ACC112 (cell line): ENCODE data around the gene LRRC27.

Source experiments
- H2AFZ ChIP-seq: fragments of 200-600 bp; sonication (generic); one replicate; pipeline ENCODE4 v1.6.0; 2017; ENCODE audit warnings: antibody characterized with exemption, low read length; ENCODE audit not compliant: unreplicated experiment
- H3K27ac ChIP-seq: fragments of 200-600 bp; sonication (generic); 2 replicates; pipeline ENCODE4 v1.5.1; 2014; ENCODE audit warnings: low read depth, mild to moderate bottlenecking, antibody characterized with exemption, low read length, moderate library complexity
- H3K27me3 ChIP-seq: fragments of 200-600 bp; sonication (generic); 2 replicates; pipeline ENCODE4 v1.6.1; 2014; ENCODE audit warnings: mild to moderate bottlenecking, antibody characterized with exemption, low read length, moderate library complexity, mixed read lengths; ENCODE audit not compliant: insufficient read depth
- H3K36me3 ChIP-seq: fragments of 200-600 bp; sonication (generic); 2 replicates; pipeline ENCODE4 v1.6.1; 2016; ENCODE audit warnings: mild to moderate bottlenecking, antibody characterized with exemption, low read length, moderate library complexity, mixed read lengths; ENCODE audit not compliant: insufficient read depth
- H3K4me1 ChIP-seq: fragments of 200-600 bp; sonication (generic); one replicate; pipeline ENCODE4 v1.6.1; 2016; ENCODE audit warnings: low read length, mixed read lengths; ENCODE audit not compliant: insufficient read depth, unreplicated experiment, control insufficient read depth
- H3K4me3 ChIP-seq: fragments of 200-600 bp; sonication (generic); 2 replicates; pipeline ENCODE4 v1.5.1; 2014; ENCODE audit warnings: mild to moderate bottlenecking, low read depth, low read length
- H3K79me2 ChIP-seq: fragments of 200-600 bp; sonication (generic); one replicate; pipeline ENCODE4 v1.6.0; 2016; ENCODE audit warnings: low read length; ENCODE audit not compliant: control insufficient read depth, unreplicated experiment, insufficient read depth

The LRRC27 gene

DNA sequence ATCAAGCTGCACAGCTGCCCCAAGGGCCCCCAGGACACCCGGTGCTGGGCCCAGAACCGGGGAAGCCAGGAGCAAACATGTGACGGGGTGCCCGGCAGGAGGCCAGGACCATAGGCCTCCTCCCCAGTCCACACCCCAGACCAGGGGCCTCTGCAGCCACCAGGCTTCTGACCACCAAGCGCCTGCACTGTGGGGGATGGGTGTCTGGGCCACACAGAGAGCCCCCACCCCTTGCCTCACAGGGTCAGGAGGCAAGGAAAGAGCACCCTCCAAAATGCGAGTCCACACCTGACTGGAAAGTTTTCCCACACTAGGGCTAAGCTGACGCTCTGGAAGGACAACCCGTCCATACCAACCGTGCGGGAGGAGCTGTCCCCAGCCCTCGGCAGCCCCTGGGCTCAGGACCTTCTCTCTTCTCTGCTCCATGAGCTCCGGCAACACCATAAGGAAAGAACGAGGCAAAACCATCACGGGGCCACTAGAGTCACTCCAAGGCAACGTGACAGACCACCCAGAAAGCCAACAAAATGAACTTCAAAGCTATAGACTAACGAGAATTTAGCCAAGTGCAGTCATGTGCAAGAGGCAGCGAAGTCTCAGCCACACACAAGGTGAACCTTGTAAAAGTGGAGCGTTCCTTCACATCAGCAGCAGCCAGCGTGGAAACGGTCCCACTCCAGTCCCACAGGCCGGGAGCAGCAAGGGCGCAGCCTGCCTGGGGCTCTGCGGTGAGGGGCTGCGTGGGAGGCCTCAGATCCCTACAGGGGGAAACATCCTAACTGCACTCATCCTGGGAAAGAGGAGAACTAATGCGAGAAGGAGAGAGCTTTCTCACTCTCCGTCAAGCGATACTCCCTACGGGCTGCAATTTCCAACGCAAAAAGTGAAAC lies 29.3 kb upstream of the LRRC27 start:
- H2AFZ ChIP-seq = no peak overlapping the region
- H3K4me3 ChIP-seq = no peak overlapping the region
- H3K4me1 ChIP-seq = no peaks in the 10 kb centered on the region
- H3K79me2 ChIP-seq = peaks cover 3% of the 10 kb centered on the region
- H3K27ac ChIP-seq = no peak overlapping the region
- no peaks in the 10 kb centered on the region for H3K36me3 ChIP-seq
- H3K27me3 ChIP-seq = no peaks in the 10 kb centered on the region

DNA sequence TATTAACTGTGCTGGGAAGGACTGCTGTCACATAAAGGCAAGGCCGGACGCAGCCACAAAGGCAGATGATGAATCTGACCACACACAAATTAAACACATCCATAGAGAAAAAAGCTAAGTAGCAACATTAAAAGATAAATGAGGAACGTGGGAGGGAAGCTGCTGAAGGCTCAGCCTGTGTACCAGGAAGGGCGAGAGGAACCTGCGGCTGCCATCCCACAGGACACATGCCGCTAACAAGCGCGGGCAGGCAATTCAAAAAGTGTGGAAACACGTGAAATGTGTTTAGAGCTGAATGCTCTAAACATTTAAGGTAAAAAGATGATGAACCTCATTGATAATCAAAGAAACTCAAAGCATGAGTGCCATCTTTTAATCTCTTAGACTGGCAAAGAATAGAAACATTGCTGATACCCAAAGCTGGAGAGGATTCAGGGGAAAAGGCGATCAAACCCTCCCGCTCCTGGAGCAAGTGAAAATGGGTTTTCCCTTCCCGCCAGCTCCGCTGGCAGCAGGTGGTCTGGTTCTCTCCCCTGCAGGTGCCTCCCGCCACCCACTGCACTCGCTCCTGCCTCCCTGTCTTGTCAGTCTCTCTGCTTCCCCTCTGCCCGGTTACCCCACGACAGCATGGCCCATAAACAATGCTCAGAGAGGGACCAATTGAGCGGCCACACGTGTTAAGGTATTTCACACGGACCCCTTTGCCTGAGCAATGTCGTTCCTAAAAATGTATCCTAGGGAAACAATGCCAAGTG lies 28.5 kb upstream of the LRRC27 start:
- no peaks in the 10 kb centered on the region for H3K4me1 ChIP-seq
- H3K36me3 ChIP-seq = no peaks in the 10 kb centered on the region
- H3K27me3 ChIP-seq = no peaks in the 10 kb centered on the region
- H3K27ac ChIP-seq = no peak overlapping the region
- H3K79me2 ChIP-seq = peaks cover 3% of the 10 kb centered on the region
- no peak overlapping the region for H2AFZ ChIP-seq
- no peak overlapping the region for H3K4me3 ChIP-seq

- Histone ChIP-seq H2AFZ (no peak overlapping the region), H3K79me2 (peaks cover 3% of the 10 kb centered on the region), H3K27me3 (no peaks in the 10 kb centered on the region), H3K4me3 (no peak overlapping the region), H3K4me1 (peaks cover 5% of the 10 kb centered on the region), H3K27ac (no peak overlapping the region), H3K36me3 (no peaks in the 10 kb centered on the region)
Measured at GRCh38 chr10:132304756-132305509, 27.1 kb upstream of the LRRC27 start.

DNA sequence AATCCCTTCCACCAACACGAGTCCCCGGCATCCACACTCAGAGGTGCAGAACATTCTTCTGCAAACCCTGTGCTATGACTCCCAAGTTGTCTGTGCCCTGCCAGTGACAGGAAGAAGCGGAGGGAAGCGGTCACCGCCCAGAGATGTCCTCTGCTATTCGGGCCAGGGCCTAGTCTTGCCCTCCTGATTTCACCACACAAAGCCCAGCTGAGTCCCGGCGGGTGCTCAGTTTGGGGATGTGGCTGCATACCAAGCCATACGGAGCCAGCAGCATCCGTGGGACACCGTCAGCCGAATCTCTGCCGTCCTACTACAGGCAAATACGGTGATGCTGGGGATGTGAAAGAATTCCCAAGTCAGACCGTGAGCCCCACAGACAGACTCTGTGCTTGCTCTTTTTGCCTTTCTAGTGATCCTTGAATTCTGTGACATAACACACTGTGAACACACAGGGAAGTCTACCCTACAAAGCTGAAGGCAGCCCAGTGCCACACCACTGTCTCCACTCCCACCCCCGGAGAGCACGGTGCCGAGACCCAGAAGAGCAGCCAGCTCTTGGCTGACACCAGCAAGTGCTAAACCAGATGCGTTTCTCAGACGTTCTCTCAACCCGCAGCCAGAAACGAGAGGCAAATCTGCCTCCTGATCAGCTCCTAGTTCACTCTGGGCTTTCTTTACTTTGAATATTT lies 26.2 kb upstream of the LRRC27 start:
- Histone ChIP-seq H3K36me3 (no peaks in the 10 kb centered on the region), H3K27me3 (no peaks in the 10 kb centered on the region), H3K79me2 (peaks cover 3% of the 10 kb centered on the region), H2AFZ (no peak overlapping the region), H3K4me1 (peaks cover 5% of the 10 kb centered on the region), H3K27ac (no peak overlapping the region), H3K4me3 (no peak overlapping the region)

DNA sequence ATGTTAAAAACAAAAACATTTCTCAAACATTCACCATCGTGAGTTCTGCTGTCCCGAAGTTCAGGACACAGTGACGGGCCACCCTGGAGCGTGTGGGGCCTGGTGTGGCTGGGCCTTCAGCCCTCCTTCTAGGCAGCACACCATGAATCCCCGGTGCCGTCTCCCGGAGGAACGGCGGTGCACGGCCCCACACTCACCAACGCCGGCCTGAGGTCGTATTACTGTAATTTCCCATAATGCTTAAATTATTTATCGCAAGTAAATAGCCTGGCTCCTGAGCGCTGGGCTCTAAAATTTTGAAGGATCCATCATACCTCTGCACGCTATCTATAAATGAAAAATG lies 25.7 kb upstream of the LRRC27 start:
- H3K27me3 ChIP-seq = no peaks in the 10 kb centered on the region

GRCh38 chr10:132306864-132307751 lies 24.9 kb upstream of the LRRC27 start:
- Histone ChIP-seq H2AFZ (peak overlapping the region; percentile 78), H3K79me2 (peaks cover 3% of the 10 kb centered on the region), H3K27ac (no peak overlapping the region), H3K36me3 (no peaks in the 10 kb centered on the region), H3K27me3 (no peaks in the 10 kb centered on the region), H3K4me3 (peak overlapping the region; percentile 88), H3K4me1 (peaks cover 5% of the 10 kb centered on the region)

More for the DNA sequence above, 25.7 kb upstream of the LRRC27 start:
- no peak overlapping the region for H2AFZ ChIP-seq
- no peaks in the 10 kb centered on the region for H3K36me3 ChIP-seq
- H3K79me2 ChIP-seq = peaks cover 3% of the 10 kb centered on the region
- no peak overlapping the region for H3K27ac ChIP-seq
- peaks cover 5% of the 10 kb centered on the region for H3K4me1 ChIP-seq
- H3K4me3 ChIP-seq = peak overlapping the region; percentile 88; the same call in 1 of the 2 replicates

GRCh38 chr10:132307823-132308586 lies 24.0 kb upstream of the LRRC27 start, which contains the start of gene STK32C:
Gene STK32C (minus strand): TSS chr10:132307950. CDS start chr10:132307833, 117 bp downstream.
- H3K4me1 ChIP-seq = peaks cover 5% of the 10 kb centered on the region
- H2AFZ ChIP-seq = peak within 1 kb of the TSS; percentile 83
- peak within 1 kb of the TSS; percentile 95 for H3K4me3 ChIP-seq
- no peaks in the 10 kb centered on the region for H3K36me3 ChIP-seq
- peaks cover 3% of the 10 kb centered on the region for H3K79me2 ChIP-seq
- H3K27me3 ChIP-seq = no peaks in the 10 kb centered on the region
- no peak within 1 kb of the TSS for H3K27ac ChIP-seq

DNA sequence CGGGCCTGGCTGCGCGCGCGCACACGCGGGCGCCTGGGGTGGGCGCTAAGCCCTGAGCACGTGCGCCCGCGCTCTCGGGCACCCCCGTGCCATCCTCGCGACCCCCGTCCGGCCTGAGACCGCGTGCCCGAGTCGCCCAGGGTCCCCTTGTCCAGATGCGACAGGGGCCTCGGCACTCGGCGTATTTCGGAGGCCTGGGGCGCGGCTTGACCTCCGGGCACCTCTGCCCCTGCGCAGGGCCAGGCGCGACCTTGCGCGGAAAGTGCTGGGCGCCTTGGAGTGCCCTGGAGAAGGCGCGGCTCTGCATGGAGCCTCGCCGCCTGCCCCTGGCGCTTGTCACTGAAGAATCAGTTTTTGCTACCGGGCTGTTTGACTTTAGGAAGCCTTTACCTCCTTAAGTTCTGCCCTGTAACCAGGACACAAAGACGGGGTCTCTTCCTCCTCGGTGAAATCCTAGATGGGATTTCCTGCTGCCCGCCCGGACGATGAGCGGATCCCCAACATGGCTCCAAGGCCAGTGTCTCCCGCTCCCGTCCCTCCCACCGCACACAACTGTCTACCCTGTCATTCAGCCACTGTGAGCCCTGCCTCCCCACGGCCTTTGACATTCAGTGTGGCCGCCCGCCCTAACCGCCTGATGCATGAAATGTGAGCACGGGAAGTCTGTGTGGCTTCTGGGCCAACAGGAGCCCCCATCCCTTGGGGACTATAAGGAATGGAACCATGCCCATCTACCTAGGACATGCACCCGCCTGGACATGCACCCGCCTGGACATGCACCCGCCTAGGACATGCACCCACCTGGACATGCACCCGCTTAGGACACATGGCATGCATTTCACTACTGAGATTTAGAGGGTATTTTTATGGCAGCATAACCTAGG lies 23.2 kb upstream of the LRRC27 start:
- peak overlapping the region; percentile 5 for H2AFZ ChIP-seq
- H3K27me3 ChIP-seq = no peaks in the 10 kb centered on the region
- peak overlapping the region; percentile 95 for H3K4me3 ChIP-seq
- H3K4me1 ChIP-seq = peaks cover 5% of the 10 kb centered on the region
- no peaks in the 10 kb centered on the region for H3K36me3 ChIP-seq
- H3K27ac ChIP-seq = no peak overlapping the region
- H3K79me2 ChIP-seq = peaks cover 3% of the 10 kb centered on the region
